HEK293 (cell line): Measurements from ENCODE around the gene LAMB4.

Experiments
- CTCF ChIA-PET: fragments of 350-600 bp; formaldehyde crosslinking; extraction: SDS; loops from one replicate; lab custom pipeline; 2021; ENCODE audit warnings: antibody characterized with exemption; lab: Yijun Ruan, JAX
- POLR2A ChIA-PET: fragments of 300-600 bp; formaldehyde crosslinking; extraction: SDS; loops from one replicate; lab custom pipeline; 2020; ENCODE audit warnings: antibody characterized with exemption, inconsistent platforms; lab: Yijun Ruan, JAX
- H3K27ac ChIP-seq: fragments of 200-500 bp; sonication (Bioruptor generic); 2 replicates; pipeline ENCODE4 v1.5.1; 2014; ENCODE audit warnings: low read depth, low read length, control low read depth, inconsistent platforms; ENCODE audit errors: extremely low read depth
- H3K36me3 ChIP-seq, 2 experiments: fragments of 200-500 bp in 1 of 2; sonication (Bioruptor generic) in 1 of 2; 1 replicate in 1 of 2; 2 replicates in 1 of 2; pipeline ENCODE4 v1.5.1; 2014 to 2017; ENCODE audit warnings: inconsistent platforms in 2 of 2, low read length in 2 of 2; ENCODE audit not compliant: control insufficient read depth in 2 of 2, insufficient read depth in 1 of 2
- H3K4me1 ChIP-seq: fragments of 200-500 bp; sonication (Bioruptor generic); 2 replicates; pipeline ENCODE4 v1.5.1; 2014; ENCODE audit warnings: mild to moderate bottlenecking, low read length, inconsistent platforms; ENCODE audit not compliant: control insufficient read depth, insufficient read depth
- H3K4me3 ChIP-seq: 2 replicates; pipeline ENCODE4 v1.5.1; 2011; ENCODE audit warnings: low read depth, mild to moderate bottlenecking, control low read depth, low read length, moderate library complexity
- H3K9me3 ChIP-seq: fragments of 200-500 bp; sonication (Bioruptor generic); 2 replicates; pipeline ENCODE4 v1.5.1; 2014; ENCODE audit warnings: low read depth, low read length, inconsistent platforms; ENCODE audit not compliant: control insufficient read depth, insufficient read depth
- KLF16 ChIP-seq: fragments of 450-650 bp; formaldehyde crosslinking; IDR thresholded peaks from 2 replicates; pipeline ENCODE4 v1.5.1; 2017; ENCODE audit warnings: missing biosample characterization, missing genetic modification characterization
- PRDM1 ChIP-seq: fragments of 450-650 bp; formaldehyde crosslinking; IDR thresholded peaks from 2 replicates; pipeline ENCODE4; 2016; ENCODE audit warnings: missing biosample characterization, missing genetic modification characterization
- YY2 ChIP-seq: fragments of 450-650 bp; formaldehyde crosslinking; IDR thresholded peaks from 2 replicates; pipeline ENCODE4 v1.5.1; 2016; ENCODE audit warnings: missing biosample characterization, missing genetic modification characterization
- ZBTB17 ChIP-seq: fragments of 450-650 bp; formaldehyde crosslinking; IDR thresholded peaks from 2 replicates; pipeline ENCODE4 v1.5.1; 2016; ENCODE audit warnings: missing biosample characterization, missing genetic modification characterization
- ZFP69B ChIP-seq: fragments of 450-650 bp; formaldehyde crosslinking; IDR thresholded peaks from 2 replicates; pipeline ENCODE4 v1.5.1; 2016; ENCODE audit warnings: missing biosample characterization, missing genetic modification characterization
- ZIC2 ChIP-seq: fragments of 450-650 bp; formaldehyde crosslinking; IDR thresholded peaks from 2 replicates; pipeline ENCODE4 v1.5.1; 2016; ENCODE audit warnings: missing biosample characterization, missing genetic modification characterization
- ZNF132 ChIP-seq: fragments of 450-650 bp; formaldehyde crosslinking; IDR thresholded peaks from 2 replicates; pipeline ENCODE4 v1.5.1; 2017; ENCODE audit warnings: missing biosample characterization, missing genetic modification characterization, borderline replicate concordance
- ZNF155 ChIP-seq: fragments of 450-650 bp; formaldehyde crosslinking; IDR thresholded peaks from 2 replicates; pipeline ENCODE4 v1.5.1; 2016; ENCODE audit warnings: missing biosample characterization, missing genetic modification characterization
- ZNF174 ChIP-seq: fragments of 450-650 bp; formaldehyde crosslinking; IDR thresholded peaks from 2 replicates; pipeline ENCODE4 v1.5.0; 2017; ENCODE audit warnings: missing biosample characterization, mild to moderate bottlenecking, missing genetic modification characterization
- ZNF2 ChIP-seq: fragments of 450-650 bp; formaldehyde crosslinking; IDR thresholded peaks from 2 replicates; pipeline ENCODE4 v1.5.1; 2016; ENCODE audit warnings: missing biosample characterization, missing genetic modification characterization
- ZNF211 ChIP-seq: fragments of 450-650 bp; formaldehyde crosslinking; IDR thresholded peaks from 2 replicates; pipeline ENCODE4 v1.5.1; 2016; ENCODE audit warnings: low read depth, missing biosample characterization, missing genetic modification characterization
- ZNF223 ChIP-seq: fragments of 450-650 bp; formaldehyde crosslinking; IDR thresholded peaks from 2 replicates; pipeline ENCODE4 v1.5.1; 2016; ENCODE audit warnings: missing biosample characterization, missing genetic modification characterization
- ZNF239 ChIP-seq: fragments of 450-650 bp; formaldehyde crosslinking; IDR thresholded peaks from 2 replicates; pipeline ENCODE4 v1.5.1; 2016; ENCODE audit warnings: missing biosample characterization, missing genetic modification characterization
- ZNF292 ChIP-seq: fragments of 450-650 bp; formaldehyde crosslinking; IDR thresholded peaks from 2 replicates; pipeline ENCODE4 v1.5.1; 2016; ENCODE audit warnings: low read depth, missing biosample characterization, missing genetic modification characterization, borderline replicate concordance
- ZNF302 ChIP-seq: fragments of 450-650 bp; formaldehyde crosslinking; IDR thresholded peaks from 2 replicates; pipeline ENCODE4 v1.5.1; 2016; ENCODE audit warnings: missing biosample characterization, missing genetic modification characterization, low read depth
- ZNF335 ChIP-seq: fragments of 450-650 bp; formaldehyde crosslinking; conservative IDR thresholded peaks from 2 replicates; pipeline ENCODE4 v1.5.1; 2016; ENCODE audit warnings: missing biosample characterization, missing genetic modification characterization
- ZNF37A ChIP-seq: fragments of 450-650 bp; IDR thresholded peaks from 2 replicates; pipeline ENCODE4 v1.5.1; 2018; ENCODE audit warnings: missing biosample characterization, missing genetic modification characterization
- ZNF391 ChIP-seq: fragments of 450-650 bp; formaldehyde crosslinking; IDR thresholded peaks from 2 replicates; pipeline ENCODE4 v1.5.1; 2016; ENCODE audit warnings: low read depth, missing biosample characterization, missing genetic modification characterization, borderline replicate concordance
- ZNF394 ChIP-seq: fragments of 450-650 bp; formaldehyde crosslinking; IDR thresholded peaks from 2 replicates; pipeline ENCODE4 v1.5.1; 2016; ENCODE audit warnings: missing biosample characterization, missing genetic modification characterization, mild to moderate bottlenecking, moderate library complexity, borderline replicate concordance
- ZNF423 ChIP-seq: fragments of 450-650 bp; formaldehyde crosslinking; IDR thresholded peaks from 2 replicates; pipeline ENCODE4 v1.5.1; 2016; ENCODE audit warnings: missing biosample characterization, missing genetic modification characterization
- ZNF426 ChIP-seq: fragments of 450-650 bp; formaldehyde crosslinking; IDR thresholded peaks from 2 replicates; pipeline ENCODE4 v1.5.1; 2017; ENCODE audit warnings: missing biosample characterization, missing genetic modification characterization, mild to moderate bottlenecking, inconsistent platforms, moderate library complexity
- ZNF501 ChIP-seq: fragments of 450-650 bp; formaldehyde crosslinking; IDR thresholded peaks from 2 replicates; pipeline ENCODE4 v1.5.1; 2016; ENCODE audit warnings: missing biosample characterization, missing genetic modification characterization
- ZNF529 ChIP-seq: fragments of 450-650 bp; formaldehyde crosslinking; IDR thresholded peaks from 2 replicates; pipeline ENCODE4 v1.5.1; 2017; ENCODE audit warnings: missing genetic modification characterization, missing biosample characterization; ENCODE audit not compliant: insufficient replicate concordance
- ZNF530 ChIP-seq: fragments of 450-650 bp; formaldehyde crosslinking; IDR thresholded peaks from 2 replicates; pipeline ENCODE4 v1.5.1; 2016; ENCODE audit warnings: low read depth, missing biosample characterization, missing genetic modification characterization
- ZNF747 ChIP-seq: fragments of 450-650 bp; formaldehyde crosslinking; IDR thresholded peaks from 2 replicates; pipeline ENCODE4 v1.5.1; 2016; ENCODE audit warnings: missing biosample characterization, missing genetic modification characterization
- ZNF76 ChIP-seq: fragments of 450-650 bp; formaldehyde crosslinking; IDR thresholded peaks from 2 replicates; pipeline ENCODE4; 2016; ENCODE audit warnings: low read depth, missing biosample characterization, missing genetic modification characterization, borderline replicate concordance
- ZNF777 ChIP-seq: fragments of 450-650 bp; formaldehyde crosslinking; IDR thresholded peaks from 2 replicates; pipeline ENCODE4 v1.5.1; 2017; ENCODE audit warnings: missing biosample characterization, missing genetic modification characterization, borderline replicate concordance
- ZNF830 ChIP-seq: fragments of 450-650 bp; IDR thresholded peaks from 2 replicates; pipeline ENCODE4 v1.5.0; 2018; ENCODE audit warnings: missing biosample characterization, missing genetic modification characterization, low read depth, mild to moderate bottlenecking, moderate library complexity
- ZSCAN23 ChIP-seq: fragments of 450-650 bp; formaldehyde crosslinking; IDR thresholded peaks from 2 replicates; pipeline ENCODE4 v1.5.1; 2016; ENCODE audit warnings: missing biosample characterization, missing genetic modification characterization
- TF ChIP-seq, protein P1 (sequence below): fragments of 450-650 bp; IDR thresholded peaks from 2 replicates; pipeline ENCODE4 v1.5.1; 2018; ENCODE audit warnings: missing biosample characterization, missing genetic modification characterization
- TF ChIP-seq, protein P2 (sequence below): fragments of 450-650 bp; formaldehyde crosslinking; IDR thresholded peaks from 2 replicates; pipeline ENCODE4 v1.5.1; 2016; ENCODE audit warnings: missing biosample characterization, missing genetic modification characterization
- TF ChIP-seq, protein P3 (sequence below): fragments of 450-650 bp; formaldehyde crosslinking; IDR thresholded peaks from 2 replicates; pipeline ENCODE4 v1.5.1; 2017; ENCODE audit warnings: missing biosample characterization, missing genetic modification characterization
- TF ChIP-seq, protein P4 (sequence below): fragments of 450-650 bp; formaldehyde crosslinking; IDR thresholded peaks from 2 replicates; pipeline ENCODE4 v1.5.1; 2017; ENCODE audit warnings: missing biosample characterization, missing genetic modification characterization

The LAMB4 gene

DNA sequence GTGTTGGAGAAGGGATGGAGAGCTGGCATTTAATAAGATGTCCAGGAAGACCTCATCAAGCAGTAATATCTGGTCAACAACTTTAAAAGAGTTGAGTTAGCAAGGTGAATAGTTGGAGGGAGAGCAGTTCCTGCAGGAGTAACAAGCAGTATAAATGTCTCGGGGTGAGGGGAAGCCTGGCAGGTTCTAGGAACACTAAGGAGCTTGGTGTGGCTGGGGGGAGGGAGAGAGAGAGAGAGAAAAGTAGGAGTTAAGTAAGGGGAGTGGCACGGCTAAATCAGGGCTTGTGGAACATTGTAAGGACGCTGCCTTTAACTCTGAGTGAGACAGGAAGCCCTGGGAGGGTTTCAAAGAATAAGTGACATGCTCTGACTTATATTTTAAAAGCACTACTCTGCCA lies 22.0 kb upstream of the LAMB4 start:
- Histone ChIP-seq H3K4me1 (no peaks in the 10 kb centered on the region), H3K36me3 (no peaks in the 10 kb centered on the region), H3K9me3 (no peaks in the 10 kb centered on the region), H3K27ac (no peak overlapping the region), H3K4me3 (no peak overlapping the region)
- CTCF ChIA-PET = no interaction called here
- TF ChIP-seq KLF16 (tag by site-specific recombination) (no peak), ZNF830 (tag by site-specific recombination) (no peak), ZNF426 (no peak), ZNF37A (tag by site-specific recombination) (no peak), PRDM1 (no peak), ZNF211 (tag by site-specific recombination) (no peak), ZNF155 (no peak), ZNF292 (tag by site-specific recombination) (no peak), ZNF391 (tag by site-specific recombination) (no peak), ZNF223 (tag by site-specific recombination) (no peak), ZNF530 (tag by site-specific recombination) (no peak), ZFP69B (tag by site-specific recombination) (no peak), ZNF239 (no peak)
- TF ChIP-seq, protein P1, sequence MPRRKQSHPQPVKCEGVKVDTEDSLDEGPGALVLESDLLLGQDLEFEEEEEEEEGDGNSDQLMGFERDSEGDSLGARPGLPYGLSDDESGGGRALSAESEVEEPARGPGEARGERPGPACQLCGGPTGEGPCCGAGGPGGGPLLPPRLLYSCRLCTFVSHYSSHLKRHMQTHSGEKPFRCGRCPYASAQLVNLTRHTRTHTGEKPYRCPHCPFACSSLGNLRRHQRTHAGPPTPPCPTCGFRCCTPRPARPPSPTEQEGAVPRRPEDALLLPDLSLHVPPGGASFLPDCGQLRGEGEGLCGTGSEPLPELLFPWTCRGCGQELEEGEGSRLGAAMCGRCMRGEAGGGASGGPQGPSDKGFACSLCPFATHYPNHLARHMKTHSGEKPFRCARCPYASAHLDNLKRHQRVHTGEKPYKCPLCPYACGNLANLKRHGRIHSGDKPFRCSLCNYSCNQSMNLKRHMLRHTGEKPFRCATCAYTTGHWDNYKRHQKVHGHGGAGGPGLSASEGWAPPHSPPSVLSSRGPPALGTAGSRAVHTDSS = no peak
- TF ChIP-seq, protein P2, sequence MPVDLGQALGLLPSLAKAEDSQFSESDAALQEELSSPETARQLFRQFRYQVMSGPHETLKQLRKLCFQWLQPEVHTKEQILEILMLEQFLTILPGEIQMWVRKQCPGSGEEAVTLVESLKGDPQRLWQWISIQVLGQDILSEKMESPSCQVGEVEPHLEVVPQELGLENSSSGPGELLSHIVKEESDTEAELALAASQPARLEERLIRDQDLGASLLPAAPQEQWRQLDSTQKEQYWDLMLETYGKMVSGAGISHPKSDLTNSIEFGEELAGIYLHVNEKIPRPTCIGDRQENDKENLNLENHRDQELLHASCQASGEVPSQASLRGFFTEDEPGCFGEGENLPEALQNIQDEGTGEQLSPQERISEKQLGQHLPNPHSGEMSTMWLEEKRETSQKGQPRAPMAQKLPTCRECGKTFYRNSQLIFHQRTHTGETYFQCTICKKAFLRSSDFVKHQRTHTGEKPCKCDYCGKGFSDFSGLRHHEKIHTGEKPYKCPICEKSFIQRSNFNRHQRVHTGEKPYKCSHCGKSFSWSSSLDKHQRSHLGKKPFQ (tag by site-specific recombination) = no peak
- POLR2A ChIA-PET = no interaction called here

DNA sequence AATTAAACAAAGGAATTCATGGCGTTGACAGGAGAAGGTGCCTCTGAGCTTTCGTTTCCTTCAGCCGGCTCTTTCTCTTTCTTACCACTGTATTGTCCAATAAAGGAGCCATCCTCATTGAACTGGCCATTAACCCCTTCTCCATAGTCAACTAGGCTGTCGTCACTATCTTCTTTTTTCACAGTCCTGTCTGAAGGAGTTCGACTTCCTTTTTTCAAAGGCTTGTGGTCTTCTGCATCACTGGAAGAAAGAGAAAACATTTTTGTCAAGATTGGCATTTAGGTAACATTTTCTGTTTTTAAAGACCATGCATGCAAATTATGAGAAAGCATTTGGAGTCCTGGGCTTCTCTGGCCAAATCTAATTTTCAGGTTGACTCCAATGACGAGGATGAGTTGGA lies 19.7 kb upstream of the LAMB4 start:
- H3K4me1 ChIP-seq = no peaks in the 10 kb centered on the region
- H3K4me3 ChIP-seq = no peak overlapping the region
- H3K36me3 ChIP-seq = no peaks in the 10 kb centered on the region
- ChIA-PET POLR2A (no interaction called here), CTCF (interaction anchor here (0.8 to 1.1 kb wide), 2 partner anchors 18 to 347 kb away, joined by 3 to 5 read pairs; no protein-coding TSS in a partner anchor)
- H3K27ac ChIP-seq = no peak overlapping the region
- H3K9me3 ChIP-seq = no peaks in the 10 kb centered on the region
- TF ChIP-seq ZNF76 (tag by site-specific recombination) (no peak), ZNF394 (tag by site-specific recombination) (no peak), ZBTB17 (tag by site-specific recombination) (no peak), ZNF292 (tag by site-specific recombination) (no peak), ZNF747 (tag by site-specific recombination) (no peak), ZNF777 (tag by site-specific recombination) (no peak), ZSCAN23 (tag by site-specific recombination) (no peak), ZNF423 (tag by site-specific recombination) (no peak), ZNF830 (tag by site-specific recombination) (no peak), ZNF302 (tag by site-specific recombination) (no peak), ZIC2 (tag by site-specific recombination) (no peak), ZNF529 (tag by site-specific recombination) (no peak), YY2 (tag by site-specific recombination) (no peak), ZNF174 (tag by site-specific recombination) (no peak), ZNF335 (tag by site-specific recombination) (no peak), ZNF132 (tag by site-specific recombination) (no peak), ZNF501 (tag by site-specific recombination) (no peak), ZNF2 (tag by site-specific recombination) (no peak)
- TF ChIP-seq, protein P3, sequence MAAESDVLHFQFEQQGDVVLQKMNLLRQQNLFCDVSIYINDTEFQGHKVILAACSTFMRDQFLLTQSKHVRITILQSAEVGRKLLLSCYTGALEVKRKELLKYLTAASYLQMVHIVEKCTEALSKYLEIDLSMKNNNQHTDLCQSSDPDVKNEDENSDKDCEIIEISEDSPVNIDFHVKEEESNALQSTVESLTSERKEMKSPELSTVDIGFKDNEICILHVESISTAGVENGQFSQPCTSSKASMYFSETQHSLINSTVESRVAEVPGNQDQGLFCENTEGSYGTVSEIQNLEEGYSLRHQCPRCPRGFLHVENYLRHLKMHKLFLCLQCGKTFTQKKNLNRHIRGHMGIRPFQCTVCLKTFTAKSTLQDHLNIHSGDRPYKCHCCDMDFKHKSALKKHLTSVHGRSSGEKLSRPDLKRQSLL (tag by site-specific recombination) = no peak
- TF ChIP-seq, protein P4, sequence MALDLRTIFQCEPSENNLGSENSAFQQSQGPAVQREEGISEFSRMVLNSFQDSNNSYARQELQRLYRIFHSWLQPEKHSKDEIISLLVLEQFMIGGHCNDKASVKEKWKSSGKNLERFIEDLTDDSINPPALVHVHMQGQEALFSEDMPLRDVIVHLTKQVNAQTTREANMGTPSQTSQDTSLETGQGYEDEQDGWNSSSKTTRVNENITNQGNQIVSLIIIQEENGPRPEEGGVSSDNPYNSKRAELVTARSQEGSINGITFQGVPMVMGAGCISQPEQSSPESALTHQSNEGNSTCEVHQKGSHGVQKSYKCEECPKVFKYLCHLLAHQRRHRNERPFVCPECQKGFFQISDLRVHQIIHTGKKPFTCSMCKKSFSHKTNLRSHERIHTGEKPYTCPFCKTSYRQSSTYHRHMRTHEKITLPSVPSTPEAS (tag by site-specific recombination) = no peak
